GM23338 (cell line): ENCODE results near the gene SRR. TPM values are rescaled to one million over a fixed set of nuclear protein-coding genes. Genes with fewer than 3 reads are reported as not detected.
A peak's percentile ranks its signal among the peaks of the same experiment; 100 is the strongest.

Experiments
- ATAC-seq: fragments of 200-7000 bp; cut with Tn5 transposase; 3 replicates; pipeline ENCODE4 v1.9.1; 2020
- DNase-seq: peaks from one replicate; pipeline ENCODE4 v3.0.0-alpha.2; 2015; ENCODE audit warnings: low spot score
- H2AFZ ChIP-seq: fragments of 200-600 bp; sonication (generic); 2 replicates; pipeline ENCODE4 v1.8.0; 2016; ENCODE audit warnings: antibody characterized with exemption, mild to moderate bottlenecking, moderate library complexity
- H3F3A ChIP-seq: fragments of 200-600 bp; sonication (generic); replicated peaks from 2 replicates; pipeline ENCODE4 v1.8.0; 2017; ENCODE audit warnings: antibody characterized with exemption, mixed run types, low read depth
- H3K27ac ChIP-seq: fragments of 200-600 bp; sonication (generic); 2 replicates; pipeline ENCODE4 v1.6.1; 2016; ENCODE audit warnings: low read depth
- H3K27me3 ChIP-seq: fragments of 200-600 bp; sonication (generic); 2 replicates; pipeline ENCODE4 v1.8.0; 2016; ENCODE audit warnings: mild to moderate bottlenecking, mixed run types, moderate library complexity; ENCODE audit not compliant: insufficient read depth
- H3K36me3 ChIP-seq: fragments of 200-600 bp; sonication (generic); 2 replicates; pipeline ENCODE4 v1.8.0; 2016; ENCODE audit warnings: mild to moderate bottlenecking; ENCODE audit not compliant: insufficient read depth
- H3K4me1 ChIP-seq: fragments of 200-600 bp; sonication (generic); 2 replicates; pipeline ENCODE4 v1.8.0; 2016; ENCODE audit warnings: mild to moderate bottlenecking, moderate library complexity; ENCODE audit not compliant: insufficient read depth
- H3K4me2 ChIP-seq: fragments of 200-600 bp; sonication (generic); 2 replicates; pipeline ENCODE4 v1.7.1; 2017; ENCODE audit warnings: mixed run types
- H3K4me3 ChIP-seq: fragments of 200-600 bp; sonication (generic); 2 replicates; pipeline ENCODE4 v1.6.1; 2016; ENCODE audit warnings: mixed run types
- H3K79me2 ChIP-seq: fragments of 200-600 bp; sonication (generic); replicated peaks from 2 replicates; pipeline ENCODE4 v1.8.0; 2017; ENCODE audit warnings: mild to moderate bottlenecking; ENCODE audit not compliant: insufficient read depth
- H3K9me2 ChIP-seq: fragments of 200-600 bp; sonication (generic); 2 replicates; pipeline ENCODE4 v1.8.0; 2017; ENCODE audit not compliant: insufficient read depth
- H4K20me1 ChIP-seq: fragments of 200-600 bp; sonication (generic); replicated peaks from 2 replicates; pipeline ENCODE4 v1.8.0; 2017; ENCODE audit warnings: mild to moderate bottlenecking; ENCODE audit not compliant: insufficient read depth
- H3K27ac Mint-ChIP-seq: 2 replicates; pipeline ENCODE4 v1.8.0; 2020; ENCODE audit warnings: inconsistent platforms, mild to moderate bottlenecking, moderate library complexity, mixed read lengths
- H3K27me3 Mint-ChIP-seq: 3 replicates; pipeline ENCODE4 v1.8.0; 2022; ENCODE audit warnings: low read depth, mild to moderate bottlenecking, moderate library complexity, mixed read lengths, inconsistent platforms; ENCODE audit not compliant: insufficient read depth, poor library complexity
- H3K36me3 Mint-ChIP-seq: 3 replicates; pipeline ENCODE4 v1.8.0; 2021; ENCODE audit warnings: low read depth, mild to moderate bottlenecking, inconsistent platforms, moderate library complexity, mixed read lengths
- H3K4me1 Mint-ChIP-seq: 3 replicates; pipeline ENCODE4 v1.8.0; 2020; ENCODE audit warnings: mild to moderate bottlenecking, inconsistent platforms, mixed read lengths
- H3K4me3 Mint-ChIP-seq: 3 replicates; pipeline ENCODE4 v1.8.0; 2021; ENCODE audit warnings: moderate library complexity, mild to moderate bottlenecking, inconsistent platforms, mixed read lengths
- H3K9me3 Mint-ChIP-seq: 3 replicates; pipeline ENCODE4 v1.8.0; 2020; ENCODE audit warnings: moderate library complexity, mild to moderate bottlenecking, inconsistent platforms, mixed read lengths
- CREB1 ChIP-seq: fragments of 250-450 bp; sonication (Bioruptor Pico); IDR thresholded peaks from 2 replicates; pipeline ENCODE4 v1.5.0; 2020; ENCODE audit warnings: low read depth, mild to moderate bottlenecking, moderate library complexity
- EZH2 ChIP-seq: fragments of 200-600 bp; sonication (generic); IDR thresholded peaks from one replicate; pipeline ENCODE4 v1.8.0; 2017; ENCODE audit warnings: antibody characterized with exemption, mild to moderate bottlenecking, low read depth; ENCODE audit not compliant: unreplicated experiment
- EZH2phosphoT487 ChIP-seq: fragments of 200-600 bp; sonication (generic); IDR thresholded peaks from one replicate; pipeline ENCODE4 v1.8.1; 2018; ENCODE audit warnings: antibody characterized with exemption; ENCODE audit not compliant: unreplicated experiment
- NANOG ChIP-seq: IDR thresholded peaks from 2 replicates; pipeline ENCODE4 v1.6.1; 2016; ENCODE audit warnings: antibody characterized with exemption, borderline replicate concordance
- POLR2AphosphoS5 ChIP-seq: IDR thresholded peaks from 2 replicates; pipeline ENCODE4 v1.6.1; 2016; ENCODE audit warnings: antibody characterized with exemption, low read depth
- ZNF114 ChIP-seq: fragments of 250-450 bp; sonication (Bioruptor Pico); IDR thresholded peaks from 2 replicates; pipeline ENCODE4 v1.5.0; 2020; ENCODE audit warnings: mild to moderate bottlenecking, moderate library complexity
- polyA plus RNA-seq: library from polyadenylated mRNA; unstranded; fragments of >200 nt; fragmentation: Nextera tagmentation; extraction: Ambion mirVana; gene quantifications from 2 replicates; pipeline ENCODE4 v1.2.1, GENCODE V29; 2016
- total RNA-seq: library from RNA; depleted of rRNA; stranded (reverse); fragments of >200 nt; shearing (Covaris generic); gene quantifications from 2 replicates; pipeline ENCODE4 v1.2.3, GENCODE V29; 2014
- TF ChIP-seq, protein P1 (sequence below), 2 experiments: fragments of 200-600 bp in 1 of 2; sonication (generic) in 1 of 2; conservative IDR thresholded peaks; 2 replicates each; pipeline versions ENCODE4 v1.5.1 to v1.6.1; 2016 to 2017; ENCODE audit warnings: antibody characterized with exemption in 2 of 2, low read depth in 2 of 2, mild to moderate bottlenecking in 2 of 2, moderate library complexity in 1 of 2
- TF ChIP-seq, protein P2 (sequence below): IDR thresholded peaks from one replicate; pipeline ENCODE4 v1.6.1; 2018; ENCODE audit warnings: antibody characterized with exemption; ENCODE audit not compliant: unreplicated experiment
- TF ChIP-seq, protein P3 (sequence below): IDR thresholded peaks from 2 replicates; pipeline ENCODE4 v1.6.1; 2016; ENCODE audit warnings: antibody characterized with exemption
- TF ChIP-seq, protein P4 (sequence below): fragments of 250-450 bp; sonication (Bioruptor Pico); IDR thresholded peaks from 2 replicates; pipeline ENCODE4 v1.5.0; 2020; ENCODE audit warnings: mild to moderate bottlenecking, moderate library complexity

SRR gene
- total and polyA plus RNA-seq, 2 experiments from 2014 or later: 2.8 to 5.4 TPM

DNA sequence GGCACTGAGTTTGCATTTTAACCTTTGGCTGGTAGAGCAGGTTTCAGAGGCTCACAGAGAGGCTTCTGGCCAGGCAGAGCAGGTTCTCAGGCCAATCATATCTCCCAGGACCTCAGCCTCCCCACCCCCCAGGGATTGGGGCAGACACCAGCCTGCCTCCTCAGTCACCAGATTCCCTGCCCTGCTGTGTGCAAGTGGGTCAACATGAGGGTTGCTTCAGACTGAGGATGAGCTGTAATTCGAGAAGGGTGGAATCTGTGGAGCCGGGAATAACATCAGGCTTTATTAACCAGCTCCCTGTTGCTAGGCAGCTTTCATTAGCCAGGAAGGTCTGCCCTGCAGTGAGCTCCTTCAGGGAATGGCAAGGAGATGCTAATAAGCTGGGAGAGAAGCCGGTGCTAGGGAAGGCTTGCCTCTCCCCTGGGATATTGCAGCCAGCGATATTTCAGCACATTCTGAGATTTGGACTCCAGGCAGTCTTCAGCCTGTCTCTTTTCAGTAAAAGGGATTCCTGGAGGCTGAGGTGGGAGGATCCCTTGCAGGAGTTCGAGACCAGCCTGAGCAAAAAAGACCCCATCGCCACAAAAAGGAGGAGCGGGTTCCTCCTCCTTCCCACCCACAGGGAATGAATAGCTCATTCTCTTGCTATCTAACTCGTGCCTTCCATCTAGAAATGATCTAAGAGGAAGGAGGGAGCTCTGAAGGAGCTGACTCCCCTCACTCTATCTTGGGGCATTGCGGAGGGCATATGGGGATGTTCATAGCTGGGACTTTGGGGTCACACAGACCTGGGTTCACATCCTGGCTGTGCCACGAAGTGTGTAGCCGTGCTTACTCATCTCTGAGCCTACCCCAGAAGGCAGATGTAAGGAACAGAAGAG is 44.3 kb downstream of the SRR start (continued):
- TF ChIP-seq, protein P1, sequence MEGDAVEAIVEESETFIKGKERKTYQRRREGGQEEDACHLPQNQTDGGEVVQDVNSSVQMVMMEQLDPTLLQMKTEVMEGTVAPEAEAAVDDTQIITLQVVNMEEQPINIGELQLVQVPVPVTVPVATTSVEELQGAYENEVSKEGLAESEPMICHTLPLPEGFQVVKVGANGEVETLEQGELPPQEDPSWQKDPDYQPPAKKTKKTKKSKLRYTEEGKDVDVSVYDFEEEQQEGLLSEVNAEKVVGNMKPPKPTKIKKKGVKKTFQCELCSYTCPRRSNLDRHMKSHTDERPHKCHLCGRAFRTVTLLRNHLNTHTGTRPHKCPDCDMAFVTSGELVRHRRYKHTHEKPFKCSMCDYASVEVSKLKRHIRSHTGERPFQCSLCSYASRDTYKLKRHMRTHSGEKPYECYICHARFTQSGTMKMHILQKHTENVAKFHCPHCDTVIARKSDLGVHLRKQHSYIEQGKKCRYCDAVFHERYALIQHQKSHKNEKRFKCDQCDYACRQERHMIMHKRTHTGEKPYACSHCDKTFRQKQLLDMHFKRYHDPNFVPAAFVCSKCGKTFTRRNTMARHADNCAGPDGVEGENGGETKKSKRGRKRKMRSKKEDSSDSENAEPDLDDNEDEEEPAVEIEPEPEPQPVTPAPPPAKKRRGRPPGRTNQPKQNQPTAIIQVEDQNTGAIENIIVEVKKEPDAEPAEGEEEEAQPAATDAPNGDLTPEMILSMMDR (conservative IDR thresholded peaks at IDR 0.05; ENCODE audit: low read depth in 2 of 2): no peak
- TF ChIP-seq NANOG (no peak), EZH2 (no peak), POLR2AphosphoS5 (peak; percentile 57; the same call in 1 of the 2 replicates)
- TF ChIP-seq, protein P2, sequence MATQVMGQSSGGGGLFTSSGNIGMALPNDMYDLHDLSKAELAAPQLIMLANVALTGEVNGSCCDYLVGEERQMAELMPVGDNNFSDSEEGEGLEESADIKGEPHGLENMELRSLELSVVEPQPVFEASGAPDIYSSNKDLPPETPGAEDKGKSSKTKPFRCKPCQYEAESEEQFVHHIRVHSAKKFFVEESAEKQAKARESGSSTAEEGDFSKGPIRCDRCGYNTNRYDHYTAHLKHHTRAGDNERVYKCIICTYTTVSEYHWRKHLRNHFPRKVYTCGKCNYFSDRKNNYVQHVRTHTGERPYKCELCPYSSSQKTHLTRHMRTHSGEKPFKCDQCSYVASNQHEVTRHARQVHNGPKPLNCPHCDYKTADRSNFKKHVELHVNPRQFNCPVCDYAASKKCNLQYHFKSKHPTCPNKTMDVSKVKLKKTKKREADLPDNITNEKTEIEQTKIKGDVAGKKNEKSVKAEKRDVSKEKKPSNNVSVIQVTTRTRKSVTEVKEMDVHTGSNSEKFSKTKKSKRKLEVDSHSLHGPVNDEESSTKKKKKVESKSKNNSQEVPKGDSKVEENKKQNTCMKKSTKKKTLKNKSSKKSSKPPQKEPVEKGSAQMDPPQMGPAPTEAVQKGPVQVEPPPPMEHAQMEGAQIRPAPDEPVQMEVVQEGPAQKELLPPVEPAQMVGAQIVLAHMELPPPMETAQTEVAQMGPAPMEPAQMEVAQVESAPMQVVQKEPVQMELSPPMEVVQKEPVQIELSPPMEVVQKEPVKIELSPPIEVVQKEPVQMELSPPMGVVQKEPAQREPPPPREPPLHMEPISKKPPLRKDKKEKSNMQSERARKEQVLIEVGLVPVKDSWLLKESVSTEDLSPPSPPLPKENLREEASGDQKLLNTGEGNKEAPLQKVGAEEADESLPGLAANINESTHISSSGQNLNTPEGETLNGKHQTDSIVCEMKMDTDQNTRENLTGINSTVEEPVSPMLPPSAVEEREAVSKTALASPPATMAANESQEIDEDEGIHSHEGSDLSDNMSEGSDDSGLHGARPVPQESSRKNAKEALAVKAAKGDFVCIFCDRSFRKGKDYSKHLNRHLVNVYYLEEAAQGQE: no peak

DNA sequence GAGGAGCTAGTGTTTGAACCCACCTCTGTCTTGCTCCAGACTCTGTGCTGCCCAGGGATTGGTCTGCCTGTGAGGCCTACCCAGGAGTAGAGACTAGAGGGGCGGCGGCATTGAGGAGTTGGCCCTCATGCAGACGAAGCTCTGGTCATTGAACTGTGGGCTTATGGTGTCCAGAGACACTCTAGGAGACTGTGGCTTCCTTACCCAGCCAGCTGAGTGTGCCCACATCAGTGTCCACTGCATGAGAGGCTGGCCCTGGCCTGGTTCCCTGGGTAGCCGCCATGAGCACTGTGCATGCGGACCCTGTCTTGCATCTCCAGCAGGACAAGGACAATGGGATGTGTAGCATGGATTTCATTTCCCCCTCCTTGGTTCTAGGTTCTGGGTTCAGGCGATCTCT is 47.5 kb downstream of the SRR start:
- DNase-seq: no peak
- H3K9me3 Mint-ChIP-seq: no peaks in the 10 kb centered on the region
- ATAC-seq: no peak
- Histone ChIP-seq H3K27me3 (no peaks in the 10 kb centered on the region), H3K4me1 (peaks cover 12% of the 10 kb centered on the region), H3K9me2 (no peaks in the 10 kb centered on the region), H4K20me1 (no peaks in the 10 kb centered on the region), H3F3A (peaks cover 26% of the 10 kb centered on the region), H2AFZ (no peak overlapping the region), H3K36me3 (no peaks in the 10 kb centered on the region), H3K27ac (no peak overlapping the region), H3K4me2 (no peak overlapping the region), H3K79me2 (peaks cover 9% of the 10 kb centered on the region; the same call in 1 of the 2 replicates), H3K4me3 (no peak overlapping the region)
- H3K4me3 Mint-ChIP-seq: no peak overlapping the region
- H3K36me3 Mint-ChIP-seq: peaks cover 4% of the 10 kb centered on the region; the same call in 1 of the 3 replicates
- H3K27me3 Mint-ChIP-seq: peaks cover 11% of the 10 kb centered on the region
- peaks cover 26% of the 10 kb centered on the region for H3K4me1 Mint-ChIP-seq
- H3K27ac Mint-ChIP-seq: no peak overlapping the region
- TF ChIP-seq, protein P3, sequence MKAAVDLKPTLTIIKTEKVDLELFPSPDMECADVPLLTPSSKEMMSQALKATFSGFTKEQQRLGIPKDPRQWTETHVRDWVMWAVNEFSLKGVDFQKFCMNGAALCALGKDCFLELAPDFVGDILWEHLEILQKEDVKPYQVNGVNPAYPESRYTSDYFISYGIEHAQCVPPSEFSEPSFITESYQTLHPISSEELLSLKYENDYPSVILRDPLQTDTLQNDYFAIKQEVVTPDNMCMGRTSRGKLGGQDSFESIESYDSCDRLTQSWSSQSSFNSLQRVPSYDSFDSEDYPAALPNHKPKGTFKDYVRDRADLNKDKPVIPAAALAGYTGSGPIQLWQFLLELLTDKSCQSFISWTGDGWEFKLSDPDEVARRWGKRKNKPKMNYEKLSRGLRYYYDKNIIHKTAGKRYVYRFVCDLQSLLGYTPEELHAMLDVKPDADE: no peak
- TF ChIP-seq EZH2phosphoT487 (no peak), ZNF114 (CRISPR knock-in tag) (no peak), CREB1 (CRISPR knock-in tag) (no peak)
- TF ChIP-seq, protein P4, sequence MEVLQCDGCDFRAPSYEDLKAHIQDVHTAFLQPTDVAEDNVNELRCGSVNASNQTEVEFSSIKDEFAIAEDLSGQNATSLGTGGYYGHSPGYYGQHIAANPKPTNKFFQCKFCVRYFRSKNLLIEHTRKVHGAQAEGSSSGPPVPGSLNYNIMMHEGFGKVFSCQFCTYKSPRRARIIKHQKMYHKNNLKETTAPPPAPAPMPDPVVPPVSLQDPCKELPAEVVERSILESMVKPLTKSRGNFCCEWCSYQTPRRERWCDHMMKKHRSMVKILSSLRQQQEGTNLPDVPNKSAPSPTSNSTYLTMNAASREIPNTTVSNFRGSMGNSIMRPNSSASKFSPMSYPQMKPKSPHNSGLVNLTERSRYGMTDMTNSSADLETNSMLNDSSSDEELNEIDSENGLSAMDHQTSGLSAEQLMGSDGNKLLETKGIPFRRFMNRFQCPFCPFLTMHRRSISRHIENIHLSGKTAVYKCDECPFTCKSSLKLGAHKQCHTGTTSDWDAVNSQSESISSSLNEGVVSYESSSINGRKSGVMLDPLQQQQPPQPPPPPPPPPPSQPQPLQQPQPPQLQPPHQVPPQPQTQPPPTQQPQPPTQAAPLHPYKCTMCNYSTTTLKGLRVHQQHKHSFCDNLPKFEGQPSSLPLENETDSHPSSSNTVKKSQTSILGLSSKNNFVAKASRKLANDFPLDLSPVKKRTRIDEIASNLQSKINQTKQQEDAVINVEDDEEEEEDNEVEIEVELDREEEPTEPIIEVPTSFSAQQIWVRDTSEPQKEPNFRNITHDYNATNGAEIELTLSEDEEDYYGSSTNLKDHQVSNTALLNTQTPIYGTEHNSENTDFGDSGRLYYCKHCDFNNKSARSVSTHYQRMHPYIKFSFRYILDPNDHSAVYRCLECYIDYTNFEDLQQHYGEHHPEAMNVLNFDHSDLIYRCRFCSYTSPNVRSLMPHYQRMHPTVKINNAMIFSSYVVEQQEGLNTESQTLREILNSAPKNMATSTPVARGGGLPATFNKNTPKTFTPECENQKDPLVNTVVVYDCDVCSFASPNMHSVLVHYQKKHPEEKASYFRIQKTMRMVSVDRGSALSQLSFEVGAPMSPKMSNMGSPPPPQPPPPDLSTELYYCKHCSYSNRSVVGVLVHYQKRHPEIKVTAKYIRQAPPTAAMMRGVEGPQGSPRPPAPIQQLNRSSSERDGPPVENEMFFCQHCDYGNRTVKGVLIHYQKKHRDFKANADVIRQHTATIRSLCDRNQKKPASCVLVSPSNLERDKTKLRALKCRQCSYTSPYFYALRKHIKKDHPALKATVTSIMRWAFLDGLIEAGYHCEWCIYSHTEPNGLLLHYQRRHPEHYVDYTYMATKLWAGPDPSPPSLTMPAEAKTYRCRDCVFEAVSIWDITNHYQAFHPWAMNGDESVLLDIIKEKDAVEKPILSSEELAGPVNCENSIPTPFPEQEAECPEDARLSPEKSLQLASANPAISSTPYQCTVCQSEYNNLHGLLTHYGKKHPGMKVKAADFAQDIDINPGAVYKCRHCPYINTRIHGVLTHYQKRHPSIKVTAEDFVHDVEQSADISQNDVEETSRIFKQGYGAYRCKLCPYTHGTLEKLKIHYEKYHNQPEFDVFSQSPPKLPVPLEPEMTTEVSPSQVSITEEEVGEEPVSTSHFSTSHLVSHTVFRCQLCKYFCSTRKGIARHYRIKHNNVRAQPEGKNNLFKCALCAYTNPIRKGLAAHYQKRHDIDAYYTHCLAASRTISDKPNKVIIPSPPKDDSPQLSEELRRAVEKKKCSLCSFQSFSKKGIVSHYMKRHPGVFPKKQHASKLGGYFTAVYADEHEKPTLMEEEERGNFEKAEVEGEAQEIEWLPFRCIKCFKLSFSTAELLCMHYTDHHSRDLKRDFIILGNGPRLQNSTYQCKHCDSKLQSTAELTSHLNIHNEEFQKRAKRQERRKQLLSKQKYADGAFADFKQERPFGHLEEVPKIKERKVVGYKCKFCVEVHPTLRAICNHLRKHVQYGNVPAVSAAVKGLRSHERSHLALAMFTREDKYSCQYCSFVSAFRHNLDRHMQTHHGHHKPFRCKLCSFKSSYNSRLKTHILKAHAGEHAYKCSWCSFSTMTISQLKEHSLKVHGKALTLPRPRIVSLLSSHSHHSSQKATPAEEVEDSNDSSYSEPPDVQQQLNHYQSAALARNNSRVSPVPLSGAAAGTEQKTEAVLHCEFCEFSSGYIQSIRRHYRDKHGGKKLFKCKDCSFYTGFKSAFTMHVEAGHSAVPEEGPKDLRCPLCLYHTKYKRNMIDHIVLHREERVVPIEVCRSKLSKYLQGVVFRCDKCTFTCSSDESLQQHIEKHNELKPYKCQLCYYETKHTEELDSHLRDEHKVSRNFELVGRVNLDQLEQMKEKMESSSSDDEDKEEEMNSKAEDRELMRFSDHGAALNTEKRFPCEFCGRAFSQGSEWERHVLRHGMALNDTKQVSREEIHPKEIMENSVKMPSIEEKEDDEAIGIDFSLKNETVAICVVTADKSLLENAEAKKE: no peak
